K562 (cell line): ENCODE results near the gene ZEB2. TPM values are rescaled to one million over a fixed set of nuclear protein-coding genes. Genes with fewer than 3 reads are reported as not detected.
A peak's percentile ranks its signal among the peaks of the same experiment; 100 is the strongest.

ENCODE experiments used
- ARID2 ChIP-seq: fragments of 450-650 bp; IDR thresholded peaks from 2 replicates; pipeline ENCODE4 v1.6.1; 2017; ENCODE audit warnings: antibody characterized with exemption, mild to moderate bottlenecking
- CBX3 ChIP-seq, 2 experiments: IDR thresholded peaks; 1 replicate in 1 of 2; 2 replicates in 1 of 2; pipeline ENCODE4 v1.6.1; 2012; ENCODE audit warnings: inconsistent platforms in 2 of 2, low read length in 2 of 2, borderline replicate concordance in 1 of 2, control low read depth in 1 of 2
- ELF4 ChIP-seq: fragments of 450-650 bp; formaldehyde crosslinking; IDR thresholded peaks from 2 replicates; pipeline ENCODE4 v1.4.0; 2022; ENCODE audit warnings: missing genetic modification characterization
- FOXA3 ChIP-seq, 2 experiments: fragments of 450-650 bp in 1 of 2; sonication (generic) in 1 of 2; formaldehyde crosslinking; IDR thresholded peaks in 1 of 2; conservative IDR thresholded peaks in 1 of 2; 2 replicates each; pipeline versions ENCODE4 v1.4.0 to v1.8.0; 2020 to 2022; ENCODE audit warnings: mild to moderate bottlenecking in 2 of 2, missing genetic modification reagents in 1 of 2
- LCOR ChIP-seq: sonication (generic); formaldehyde crosslinking; IDR thresholded peaks from 2 replicates; pipeline ENCODE4 v1.8.0; 2022; ENCODE audit warnings: mild to moderate bottlenecking, missing genetic modification reagents
- MTA3 ChIP-seq: fragments of 450-650 bp; formaldehyde crosslinking; IDR thresholded peaks from 2 replicates; pipeline ENCODE4 v1.6.1; 2017; ENCODE audit warnings: mild to moderate bottlenecking, borderline replicate concordance
- MYNN ChIP-seq, 2 experiments: sonication (generic); formaldehyde crosslinking in 1 of 2; IDR thresholded peaks; 2 replicates each; pipeline versions ENCODE4 v1.5.0 to v1.6.1; 2016 to 2020; ENCODE audit warnings: antibody characterized with exemption in 1 of 2, missing genetic modification reagents in 1 of 2
- NR2C1 ChIP-seq, 2 experiments: fragments of 450-650 bp; IDR thresholded peaks; 2 replicates each; pipeline ENCODE4 v1.6.1; 2017; ENCODE audit warnings: mild to moderate bottlenecking in 2 of 2, antibody characterized with exemption in 1 of 2, inconsistent platforms in 1 of 2, missing compliant biosample characterization in 1 of 2, missing genetic modification characterization in 1 of 2
- PPARD ChIP-seq: fragments of 250-450 bp; sonication (Bioruptor Pico); IDR thresholded peaks from 2 replicates; pipeline ENCODE4 v1.8.0; 2022; ENCODE audit warnings: inconsistent platforms, mild to moderate bottlenecking, moderate library complexity
- RBM34 ChIP-seq: fragments of 200-400 bp; formaldehyde crosslinking; IDR thresholded peaks from 2 replicates; pipeline ENCODE4 v1.6.1; 2018; ENCODE audit warnings: low read length, borderline replicate concordance; ENCODE audit not compliant: insufficient read depth
- RBM39 ChIP-seq: fragments of 200-400 bp; formaldehyde crosslinking; optimal IDR thresholded peaks from 2 replicates; pipeline ENCODE3; 2018; ENCODE audit warnings: low read depth, low read length
- RERE ChIP-seq: sonication (generic); formaldehyde crosslinking; IDR thresholded peaks from 2 replicates; pipeline ENCODE4 v1.8.0; 2023; ENCODE audit warnings: missing genetic modification reagents, mild to moderate bottlenecking, borderline replicate concordance
- RFX1 ChIP-seq: fragments of 450-650 bp; IDR thresholded peaks from 2 replicates; pipeline ENCODE4 v1.6.1; 2016; ENCODE audit warnings: mild to moderate bottlenecking, moderate library complexity
- YBX1 ChIP-seq: fragments of 450-650 bp; IDR thresholded peaks from 2 replicates; pipeline ENCODE4 v1.7.1; 2016; ENCODE audit warnings: mild to moderate bottlenecking
- ZKSCAN1 ChIP-seq: fragments of 150-350 bp; IDR thresholded peaks from 2 replicates; pipeline ENCODE4 v1.6.1; 2016; ENCODE audit warnings: low read depth, low read length
- ZNF140 ChIP-seq: fragments of 250-450 bp; sonication (Bioruptor Pico); IDR thresholded peaks from 2 replicates; pipeline ENCODE4 v1.8.0; 2021; ENCODE audit warnings: moderate library complexity, mild to moderate bottlenecking, inconsistent platforms
- polyA plus RNA-seq, 8 experiments: library from polyadenylated mRNA; depleted of rRNA in 4 of 8; stranded (reverse) in 5 of 8; unstranded in 3 of 8; fragments of >200 nt; fragmentation: Nextera tagmentation in 2 of 8; fragmentation: Illumina TruSeq in 1 of 8; extraction: Ambion mirVana in 2 of 8; extraction: Trizol in 1 of 8; gene quantifications; 2 replicates each; pipeline versions ENCODE4 v1.2.1 to v1.2.3, GENCODE V29; 2011 to 2014; ENCODE audit warnings: inconsistent platforms in 1 of 8, missing spikeins in 1 of 8
- total RNA-seq, 7 experiments: library from RNA; depleted of rRNA in 6 of 7; stranded (reverse); fragments of >200 nt in 6 of 7; fragmentation: Illumina TruSeq in 2 of 7; extraction: Trizol in 2 of 7; gene quantifications; 2 replicates each; pipeline versions ENCODE4 v1.2.1 to v1.2.3, GENCODE V29; 2011 to 2021; ENCODE audit warnings: low replicate concordance in 1 of 7
- TF ChIP-seq, protein P1 (sequence below): sonication (generic); formaldehyde crosslinking; IDR thresholded peaks from 2 replicates; pipeline ENCODE4 v1.8.1; 2023; ENCODE audit warnings: mild to moderate bottlenecking, missing genetic modification reagents
- TF ChIP-seq, protein P2 (sequence below): fragments of 250-450 bp; sonication (Bioruptor Pico); IDR thresholded peaks from 2 replicates; pipeline ENCODE4 v1.5.0; 2021
- TF ChIP-seq, protein P3 (sequence below): fragments of 450-650 bp; IDR thresholded peaks from 2 replicates; pipeline ENCODE4 v1.6.1; 2016

The ZEB2 gene
- total and polyA plus RNA-seq, 9 of the 15 experiments (the other 6 are each of a cell fraction or from before 2014, with no cell fraction given) = 15.1 to 113 (median 72.3) TPM

- TF ChIP-seq, protein P1, sequence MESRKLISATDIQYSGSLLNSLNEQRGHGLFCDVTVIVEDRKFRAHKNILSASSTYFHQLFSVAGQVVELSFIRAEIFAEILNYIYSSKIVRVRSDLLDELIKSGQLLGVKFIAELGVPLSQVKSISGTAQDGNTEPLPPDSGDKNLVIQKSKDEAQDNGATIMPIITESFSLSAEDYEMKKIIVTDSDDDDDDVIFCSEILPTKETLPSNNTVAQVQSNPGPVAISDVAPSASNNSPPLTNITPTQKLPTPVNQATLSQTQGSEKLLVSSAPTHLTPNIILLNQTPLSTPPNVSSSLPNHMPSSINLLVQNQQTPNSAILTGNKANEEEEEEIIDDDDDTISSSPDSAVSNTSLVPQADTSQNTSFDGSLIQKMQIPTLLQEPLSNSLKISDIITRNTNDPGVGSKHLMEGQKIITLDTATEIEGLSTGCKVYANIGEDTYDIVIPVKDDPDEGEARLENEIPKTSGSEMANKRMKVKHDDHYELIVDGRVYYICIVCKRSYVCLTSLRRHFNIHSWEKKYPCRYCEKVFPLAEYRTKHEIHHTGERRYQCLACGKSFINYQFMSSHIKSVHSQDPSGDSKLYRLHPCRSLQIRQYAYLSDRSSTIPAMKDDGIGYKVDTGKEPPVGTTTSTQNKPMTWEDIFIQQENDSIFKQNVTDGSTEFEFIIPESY = no peak
- no peak; a peak in 1 of 3 replicates for TF ChIP-seq CBX3 (IDR thresholded peaks at IDR 0.05; ENCODE audit: borderline replicate concordance in 1 of 2, low read length in 2 of 2)
- TF ChIP-seq, protein P2, sequence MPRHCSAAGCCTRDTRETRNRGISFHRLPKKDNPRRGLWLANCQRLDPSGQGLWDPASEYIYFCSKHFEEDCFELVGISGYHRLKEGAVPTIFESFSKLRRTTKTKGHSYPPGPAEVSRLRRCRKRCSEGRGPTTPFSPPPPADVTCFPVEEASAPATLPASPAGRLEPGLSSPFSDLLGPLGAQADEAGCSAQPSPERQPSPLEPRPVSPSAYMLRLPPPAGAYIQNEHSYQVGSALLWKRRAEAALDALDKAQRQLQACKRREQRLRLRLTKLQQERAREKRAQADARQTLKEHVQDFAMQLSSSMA (CRISPR knock-in tag) = no peak
- no peak for TF ChIP-seq PPARD (CRISPR knock-in tag)
- no peak for TF ChIP-seq RBM39
- TF ChIP-seq, protein P3, sequence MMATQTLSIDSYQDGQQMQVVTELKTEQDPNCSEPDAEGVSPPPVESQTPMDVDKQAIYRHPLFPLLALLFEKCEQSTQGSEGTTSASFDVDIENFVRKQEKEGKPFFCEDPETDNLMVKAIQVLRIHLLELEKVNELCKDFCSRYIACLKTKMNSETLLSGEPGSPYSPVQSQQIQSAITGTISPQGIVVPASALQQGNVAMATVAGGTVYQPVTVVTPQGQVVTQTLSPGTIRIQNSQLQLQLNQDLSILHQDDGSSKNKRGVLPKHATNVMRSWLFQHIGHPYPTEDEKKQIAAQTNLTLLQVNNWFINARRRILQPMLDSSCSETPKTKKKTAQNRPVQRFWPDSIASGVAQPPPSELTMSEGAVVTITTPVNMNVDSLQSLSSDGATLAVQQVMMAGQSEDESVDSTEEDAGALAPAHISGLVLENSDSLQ = peak; percentile 78
- no peak for TF ChIP-seq ELF4 (CRISPR knock-in tag)
- no peak for TF ChIP-seq RBM34
- no peak for TF ChIP-seq MTA3
- no peak for TF ChIP-seq RERE
- no peak for TF ChIP-seq ARID2
- TF ChIP-seq LCOR = no peak
- no peak for TF ChIP-seq RFX1
- no peak for TF ChIP-seq MYNN (IDR thresholded peaks at IDR 0.05)
- TF ChIP-seq MYNN (CRISPR knock-in tag; IDR thresholded peaks at IDR 0.05) = no peak
- TF ChIP-seq ZNF140 = no peak
- TF ChIP-seq ZKSCAN1 = peak; percentile 52; the same call in 1 of the 2 replicates
- no peak for TF ChIP-seq YBX1
- peak; percentile 92 for TF ChIP-seq NR2C1 (IDR thresholded peaks at IDR 0.05)
- TF ChIP-seq NR2C1 (tag; IDR thresholded peaks at IDR 0.05) = peak; percentile 93
- TF ChIP-seq FOXA3 (CRISPR knock-in tag; conservative IDR thresholded peaks at IDR 0.05 in 1 of 2, IDR thresholded peaks at IDR 0.05 in 1 of 2) = peak in 1 of 2 experiments; percentile 79; a peak in 3 of 4 replicates
Measured at GRCh38 chr2:144370937-144371584, 148.9 kb downstream of the ZEB2 start (continued).
